Neural progenitor cell (in vitro differentiated cells): ENCODE results near the gene PRAMEF10.
"Not testable (repeated sequence)": the region's sequence is repeated elsewhere in the genome, so short reads cannot be mapped to it uniquely, and the experiment has no call there.

Source experiments
- EZH2 ChIP-seq: fragments of 200-600 bp; sonication (generic); IDR thresholded peaks from 2 replicates; pipeline ENCODE4 v1.6.1; 2017; ENCODE audit warnings: antibody characterized with exemption, mild to moderate bottlenecking, moderate library complexity
- TF ChIP-seq, protein P1 (sequence below): fragments of 200-600 bp; sonication (generic); IDR thresholded peaks from 2 replicates; pipeline ENCODE4 v1.5.1; 2017; ENCODE audit warnings: antibody characterized with exemption, mild to moderate bottlenecking

DNA sequence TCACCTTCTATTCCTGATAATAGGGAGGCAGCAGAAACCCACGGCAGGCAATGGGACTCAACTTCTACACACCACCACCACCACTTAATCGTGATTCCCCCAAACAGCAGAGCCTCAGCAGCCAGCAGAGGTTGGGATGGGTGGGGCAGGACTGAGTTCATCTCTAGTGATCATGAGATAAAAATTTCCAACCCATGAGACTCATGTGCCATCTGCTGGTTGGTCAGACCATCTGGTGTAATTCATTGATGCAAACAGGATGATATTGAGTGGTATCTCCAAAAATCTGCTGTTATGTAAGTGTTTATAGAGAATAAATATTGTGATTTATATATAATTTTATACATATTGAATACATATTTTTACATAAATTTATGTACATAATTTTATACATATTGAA lies 23.7 kb upstream of the PRAMEF10 start:
- TF ChIP-seq, protein P1, sequence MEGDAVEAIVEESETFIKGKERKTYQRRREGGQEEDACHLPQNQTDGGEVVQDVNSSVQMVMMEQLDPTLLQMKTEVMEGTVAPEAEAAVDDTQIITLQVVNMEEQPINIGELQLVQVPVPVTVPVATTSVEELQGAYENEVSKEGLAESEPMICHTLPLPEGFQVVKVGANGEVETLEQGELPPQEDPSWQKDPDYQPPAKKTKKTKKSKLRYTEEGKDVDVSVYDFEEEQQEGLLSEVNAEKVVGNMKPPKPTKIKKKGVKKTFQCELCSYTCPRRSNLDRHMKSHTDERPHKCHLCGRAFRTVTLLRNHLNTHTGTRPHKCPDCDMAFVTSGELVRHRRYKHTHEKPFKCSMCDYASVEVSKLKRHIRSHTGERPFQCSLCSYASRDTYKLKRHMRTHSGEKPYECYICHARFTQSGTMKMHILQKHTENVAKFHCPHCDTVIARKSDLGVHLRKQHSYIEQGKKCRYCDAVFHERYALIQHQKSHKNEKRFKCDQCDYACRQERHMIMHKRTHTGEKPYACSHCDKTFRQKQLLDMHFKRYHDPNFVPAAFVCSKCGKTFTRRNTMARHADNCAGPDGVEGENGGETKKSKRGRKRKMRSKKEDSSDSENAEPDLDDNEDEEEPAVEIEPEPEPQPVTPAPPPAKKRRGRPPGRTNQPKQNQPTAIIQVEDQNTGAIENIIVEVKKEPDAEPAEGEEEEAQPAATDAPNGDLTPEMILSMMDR = not testable (repeated sequence)
- not testable (repeated sequence) for TF ChIP-seq EZH2
